Right kidney (tissue), 9 donors: Measurements from ENCODE around the gene LY6G5B.
A peak's percentile ranks its signal among the peaks of the same experiment; 100 is the strongest.

Experiments
- DNase-seq: peaks from one replicate; pipeline ENCODE4 v3.0.0-alpha.2; 2016
- long read RNA-seq, 8 donors: transcript quantifications; one replicate each; lab custom pipeline, GENCODE V29; 2026

Gene LY6G5B, protein sequence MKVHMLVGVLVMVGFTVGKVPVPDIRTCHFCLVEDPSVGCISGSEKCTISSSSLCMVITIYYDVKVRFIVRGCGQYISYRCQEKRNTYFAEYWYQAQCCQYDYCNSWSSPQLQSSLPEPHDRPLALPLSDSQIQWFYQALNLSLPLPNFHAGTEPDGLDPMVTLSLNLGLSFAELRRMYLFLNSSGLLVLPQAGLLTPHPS
- long read RNA-seq, donor 1, partial matches to known transcripts, result 0 of 3 reads
- long read RNA-seq, donor 1, other reads (novel, unspliced or antisense), result 0 of 3 reads
- long read RNA-seq, donor 2, result 0 reads
- long read RNA-seq, donor 3, partial matches to known transcripts, result 0 of 2 reads
- long read RNA-seq, donor 3, other reads (novel, unspliced or antisense), result 0 of 2 reads
- long read RNA-seq, donor 4, transcript LY6G5B-208 (2 exons, 1,505 nt), result major isoform, 7 of 9 reads
- long read RNA-seq, donor 4, partial matches to known transcripts, result 0 of 9 reads
- long read RNA-seq, donor 4, other reads (novel, unspliced or antisense), result 0 of 9 reads
- long read RNA-seq, donor 5, partial matches to known transcripts, result 0 of 1 reads
- long read RNA-seq, donor 5, other reads (novel, unspliced or antisense), result 0 of 1 reads
- long read RNA-seq, donor 6, result 0 reads
- long read RNA-seq, donor 7, transcript LY6G5B-208 (2 exons, 1,505 nt), result major isoform, 7 of 10 reads
- long read RNA-seq, donor 7, partial matches to known transcripts, result 0 of 10 reads
- long read RNA-seq, donor 7, other reads (novel, unspliced or antisense), result 0 of 10 reads
- long read RNA-seq, donor 8, partial matches to known transcripts, result 0 of 3 reads
- long read RNA-seq, donor 8, other reads (novel, unspliced or antisense), result 0 of 3 reads

DNA sequence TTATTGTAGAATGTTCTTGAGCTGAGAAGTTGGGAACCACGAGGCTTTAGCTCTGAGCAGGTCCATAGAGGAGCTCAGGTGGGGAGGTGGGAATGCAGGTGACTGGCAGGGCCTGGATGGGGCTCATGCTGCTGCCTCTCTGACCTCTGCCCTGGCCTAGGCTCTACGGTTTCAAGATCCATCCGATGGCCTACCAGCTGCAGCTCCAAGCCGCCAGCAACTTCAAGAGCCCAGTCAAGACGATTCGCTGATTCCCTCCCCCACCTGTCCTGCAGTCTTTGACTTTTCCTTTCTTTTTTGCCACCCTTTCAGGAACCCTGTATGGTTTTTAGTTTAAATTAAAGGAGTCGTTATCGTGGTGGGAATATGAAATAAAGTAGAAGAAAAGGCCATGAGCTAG, at the start of gene LY6G5B:
Gene LY6G5B (plus strand): TSS at position 301 of the 400 bp plus-strand sequence. CDS start 975 bp downstream, outside the sequence.
- no peak for DNase-seq

DNA sequence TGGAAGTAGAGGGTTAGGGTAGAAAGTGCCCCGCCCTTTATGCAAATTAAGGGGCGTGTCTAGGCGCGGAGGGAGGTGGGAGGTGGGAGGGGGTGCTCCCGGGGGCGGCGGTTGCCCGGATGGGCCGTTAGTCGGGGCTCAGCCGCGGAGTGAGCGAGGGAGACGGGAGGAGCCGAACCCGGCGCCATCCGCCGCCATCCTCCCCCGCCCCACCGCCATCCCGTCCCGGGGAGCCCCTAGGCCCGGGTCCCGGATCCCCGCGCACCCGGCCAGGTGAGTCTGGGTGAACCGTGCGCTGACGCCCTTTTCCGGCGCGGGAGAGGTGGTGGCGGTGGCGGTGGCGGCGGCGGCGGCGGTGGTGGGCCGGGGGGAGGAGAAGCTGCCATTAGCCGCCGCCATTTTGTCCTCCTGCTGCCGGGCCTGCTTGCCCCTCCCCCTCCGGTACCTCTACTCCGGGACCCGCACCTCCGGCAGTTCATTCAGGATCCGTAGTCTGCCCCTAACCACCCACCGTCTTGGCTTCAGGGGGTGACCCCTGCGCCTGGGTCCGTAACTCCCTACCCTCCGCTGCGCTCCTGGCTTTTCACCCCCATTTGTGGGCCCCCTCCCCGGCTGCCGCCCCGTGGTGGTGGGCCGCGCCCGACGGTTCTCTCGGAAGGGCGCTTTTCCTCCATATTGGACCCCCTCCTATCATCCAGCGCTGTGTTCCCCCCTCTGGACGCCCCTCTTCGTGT, 49.0 kb upstream of the LY6G5B start, which contains the start of gene PRRC2A:
Gene PRRC2A (plus strand): TSS at position 130 of the 734 bp plus-strand sequence. CDS start 2,075 bp downstream, outside the sequence.
- peak; percentile 85 for DNase-seq

DNA sequence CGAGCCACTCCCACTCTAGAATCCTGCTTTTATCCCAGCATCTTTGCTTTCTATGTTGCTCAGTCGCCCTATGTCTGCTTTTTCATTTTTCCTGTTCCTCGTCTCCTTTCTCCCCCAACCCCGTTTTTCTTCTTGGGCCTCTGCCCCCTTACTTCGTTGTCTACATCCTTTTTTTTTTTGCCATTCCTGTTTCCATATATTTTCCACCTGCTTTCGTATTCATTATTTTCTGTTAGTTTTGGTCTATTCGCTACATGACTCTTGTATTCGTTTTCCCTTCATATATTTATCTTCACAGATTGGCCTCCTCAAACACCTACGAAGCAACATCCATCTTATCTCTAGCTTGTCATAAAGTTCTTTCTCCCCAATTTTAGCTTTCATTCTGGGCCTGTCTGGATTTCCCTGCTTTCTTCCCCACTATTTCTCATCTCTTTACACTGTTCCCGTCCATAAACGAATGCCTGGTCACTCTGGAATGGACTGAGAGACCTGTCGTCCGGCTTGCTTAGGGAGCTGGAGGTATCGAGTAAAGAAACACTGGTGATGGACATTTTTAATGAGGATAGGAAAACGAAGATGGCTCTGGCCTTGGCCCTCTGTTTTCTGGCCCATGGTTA, 48.3 kb upstream of the LY6G5B start:
- no peak for DNase-seq

DNA sequence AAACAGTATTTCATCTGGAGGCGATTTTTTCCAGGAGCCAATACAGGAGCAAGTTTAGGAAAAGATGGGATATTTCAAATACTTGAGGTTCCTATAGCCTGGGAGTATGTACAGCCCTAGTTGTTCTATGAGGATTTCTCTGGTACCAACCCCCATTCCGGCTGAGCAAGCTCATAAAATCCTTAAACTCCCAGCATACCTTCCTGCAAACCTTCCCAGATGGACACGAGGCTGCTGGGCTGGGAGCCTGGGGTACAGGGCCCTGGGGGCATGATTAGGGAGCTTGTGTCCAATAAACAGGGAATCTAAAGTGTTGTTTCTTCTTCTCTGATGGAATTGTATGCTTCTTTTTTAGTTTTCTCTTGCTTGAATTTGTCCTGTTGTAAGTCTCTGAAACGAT, 47.8 kb upstream of the LY6G5B start:
- DNase-seq, result no peak

DNA sequence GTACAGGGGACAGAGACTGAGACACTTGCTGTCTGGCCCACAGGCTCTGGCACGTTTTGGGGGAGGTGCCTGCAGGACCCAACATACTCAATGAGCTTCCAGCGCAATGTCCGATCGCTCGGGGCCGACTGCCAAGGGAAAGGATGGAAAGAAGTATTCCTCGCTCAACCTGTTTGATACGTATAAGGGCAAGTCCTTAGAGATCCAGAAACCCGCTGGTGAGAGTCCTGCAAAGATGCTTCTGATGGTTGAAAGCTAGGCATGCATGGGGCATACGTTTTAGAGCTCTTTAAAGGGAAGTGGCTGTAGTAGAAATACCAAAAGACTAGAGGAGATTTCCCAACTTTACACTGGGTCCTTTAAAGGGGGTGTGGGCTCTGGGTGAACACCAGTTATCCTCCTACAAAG, 47.1 kb upstream of the LY6G5B start:
- no peak for DNase-seq

DNA sequence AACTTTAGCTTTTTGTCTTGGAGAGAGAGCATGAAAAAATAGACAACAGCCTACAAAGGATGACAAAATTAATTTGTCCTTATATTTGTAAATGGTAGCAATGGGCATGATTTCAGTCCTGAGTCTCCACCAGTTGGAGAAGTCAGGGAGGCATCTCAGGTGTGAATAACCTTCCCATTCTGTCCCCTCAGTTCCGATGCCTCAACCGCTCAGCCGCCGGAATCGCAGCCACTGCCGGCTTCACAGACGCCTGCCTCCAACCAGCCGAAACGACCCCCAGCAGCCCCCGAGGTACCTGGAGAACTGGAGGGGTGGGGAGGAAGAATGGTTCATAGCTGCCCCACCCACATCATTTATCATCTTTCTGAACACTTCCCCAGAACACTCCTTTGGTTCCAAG, 45.7 kb upstream of the LY6G5B start:
- DNase-seq, result no peak

DNA sequence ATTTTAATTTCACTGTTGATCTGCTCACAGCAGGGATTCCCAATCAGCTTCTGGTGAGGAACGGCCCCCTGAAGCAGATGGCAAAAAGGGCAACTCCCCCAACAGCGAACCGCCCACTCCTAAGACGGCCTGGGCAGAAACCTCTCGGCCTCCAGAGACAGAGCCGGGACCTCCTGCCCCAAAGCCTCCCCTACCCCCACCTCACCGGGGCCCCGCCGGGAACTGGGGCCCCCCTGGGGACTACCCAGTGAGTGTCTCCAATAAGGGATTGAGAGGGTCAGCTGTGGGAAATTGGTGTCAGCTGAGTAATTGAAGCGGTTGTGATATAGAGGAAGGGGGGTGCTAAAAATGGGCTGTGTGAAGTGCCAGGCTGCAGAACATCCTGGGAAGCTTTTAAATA, 42.8 kb upstream of the LY6G5B start:
- no peak for DNase-seq

DNA sequence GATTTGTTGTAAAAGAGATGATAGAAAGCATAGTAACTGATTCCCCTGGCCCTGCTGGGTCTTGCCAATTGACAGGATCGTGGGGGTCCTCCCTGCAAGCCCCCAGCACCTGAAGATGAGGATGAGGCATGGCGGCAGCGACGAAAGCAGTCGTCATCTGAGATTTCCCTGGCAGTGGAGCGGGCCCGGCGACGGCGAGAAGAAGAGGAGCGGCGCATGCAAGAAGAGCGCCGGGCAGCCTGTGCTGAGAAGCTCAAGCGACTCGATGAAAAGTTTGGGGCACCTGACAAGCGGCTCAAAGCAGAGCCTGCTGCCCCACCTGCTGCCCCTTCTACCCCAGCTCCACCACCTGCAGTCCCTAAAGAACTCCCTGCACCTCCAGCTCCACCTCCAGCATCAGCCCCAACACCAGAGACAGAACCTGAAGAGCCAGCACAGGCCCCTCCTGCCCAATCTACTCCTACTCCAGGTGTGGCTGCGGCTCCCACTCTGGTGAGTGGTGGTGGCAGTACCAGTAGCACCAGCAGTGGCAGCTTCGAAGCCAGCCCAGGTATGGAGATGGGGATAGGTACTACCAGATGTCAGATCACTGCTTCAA, 42.0 kb upstream of the LY6G5B start:
- no peak for DNase-seq

DNA sequence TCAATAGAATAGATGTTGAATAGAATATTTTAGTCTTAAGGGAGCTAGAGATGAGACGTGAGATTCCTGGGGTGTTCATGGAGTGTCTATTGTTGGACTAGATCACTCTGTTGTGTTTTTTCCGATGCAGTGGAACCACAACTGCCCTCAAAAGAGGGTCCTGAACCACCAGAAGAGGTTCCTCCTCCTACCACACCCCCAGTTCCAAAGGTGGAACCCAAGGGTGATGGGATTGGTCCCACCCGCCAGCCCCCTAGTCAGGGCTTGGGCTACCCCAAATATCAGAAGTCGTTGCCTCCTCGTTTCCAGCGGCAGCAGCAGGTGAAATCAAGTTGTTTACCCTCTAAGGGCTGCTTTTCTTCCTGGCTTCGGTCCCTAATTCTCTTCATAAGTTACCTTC, 40.8 kb upstream of the LY6G5B start:
- DNase-seq, result no peak

DNA sequence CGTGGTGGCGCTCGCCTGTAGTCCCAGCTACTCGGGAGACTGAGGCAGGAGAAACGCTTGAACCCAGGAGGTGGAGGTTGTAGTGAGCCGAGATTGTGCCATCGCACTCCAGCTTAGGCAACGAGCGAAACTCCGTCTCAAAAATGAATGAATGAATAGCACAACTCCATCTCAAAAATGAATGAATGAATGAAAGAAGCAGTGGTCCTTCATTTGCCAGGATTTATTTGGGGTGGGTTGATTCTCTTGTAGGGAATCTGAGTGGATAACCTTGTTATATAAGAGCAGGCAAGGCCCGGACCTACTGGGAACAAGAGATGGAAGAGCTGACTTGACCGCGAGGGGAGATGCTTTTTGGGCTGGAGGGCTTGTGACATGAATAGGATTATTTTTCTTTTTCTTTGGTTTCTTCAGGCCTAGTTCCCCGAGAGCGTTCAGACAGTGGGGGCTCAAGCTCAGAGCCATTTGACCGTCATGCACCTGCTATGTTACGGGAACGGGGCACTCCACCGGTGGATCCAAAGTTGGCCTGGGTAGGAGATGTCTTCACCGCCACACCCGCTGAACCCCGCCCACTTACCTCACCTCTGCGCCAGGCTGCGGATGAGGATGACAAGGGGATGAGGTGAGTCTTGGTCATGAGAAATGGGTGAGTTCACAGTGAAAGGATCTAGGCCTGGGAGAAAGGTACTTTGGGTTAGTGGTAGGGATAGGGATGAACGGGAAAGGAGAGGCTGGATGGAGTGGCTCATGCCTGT, 39.4 kb upstream of the LY6G5B start:
- no peak for DNase-seq

DNA sequence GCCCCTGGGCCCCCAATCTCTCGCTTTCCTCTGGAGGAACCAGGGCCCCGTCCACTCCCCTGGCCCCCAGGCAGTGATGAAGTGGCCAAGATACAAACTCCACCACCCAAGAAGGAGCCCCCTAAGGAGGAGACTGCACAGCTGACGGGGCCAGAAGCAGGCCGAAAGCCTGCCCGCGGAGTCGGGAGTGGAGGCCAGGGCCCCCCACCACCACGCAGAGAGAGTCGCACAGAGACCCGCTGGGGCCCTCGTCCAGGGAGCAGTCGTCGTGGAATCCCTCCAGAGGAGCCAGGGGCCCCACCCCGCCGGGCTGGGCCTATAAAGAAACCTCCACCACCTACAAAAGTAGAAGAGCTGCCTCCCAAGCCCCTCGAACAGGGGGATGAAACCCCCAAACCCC, 38.6 kb upstream of the LY6G5B start:
- no peak for DNase-seq

DNA sequence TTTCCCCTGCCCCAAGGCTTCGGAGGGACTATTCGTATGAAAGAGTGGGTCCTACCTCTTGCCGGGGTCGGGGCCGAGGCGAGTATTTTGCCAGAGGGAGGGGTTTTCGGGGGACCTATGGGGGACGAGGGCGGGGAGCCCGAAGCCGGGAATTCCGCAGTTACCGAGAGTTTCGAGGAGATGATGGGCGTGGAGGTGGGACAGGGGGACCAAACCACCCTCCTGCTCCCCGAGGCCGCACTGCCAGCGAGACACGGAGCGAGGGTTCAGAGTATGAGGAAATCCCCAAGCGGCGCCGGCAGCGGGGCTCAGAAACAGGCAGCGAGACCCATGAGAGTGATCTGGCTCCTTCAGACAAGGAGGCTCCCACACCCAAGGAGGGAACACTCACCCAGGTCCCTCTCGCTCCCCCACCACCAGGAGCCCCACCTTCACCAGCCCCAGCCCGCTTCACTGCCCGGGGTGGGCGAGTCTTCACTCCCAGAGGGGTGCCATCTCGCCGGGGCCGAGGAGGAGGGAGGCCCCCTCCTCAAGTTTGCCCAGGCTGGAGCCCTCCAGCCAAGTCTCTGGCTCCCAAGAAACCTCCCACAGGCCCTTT, 38.0 kb upstream of the LY6G5B start:
- DNase-seq, result no peak

DNA sequence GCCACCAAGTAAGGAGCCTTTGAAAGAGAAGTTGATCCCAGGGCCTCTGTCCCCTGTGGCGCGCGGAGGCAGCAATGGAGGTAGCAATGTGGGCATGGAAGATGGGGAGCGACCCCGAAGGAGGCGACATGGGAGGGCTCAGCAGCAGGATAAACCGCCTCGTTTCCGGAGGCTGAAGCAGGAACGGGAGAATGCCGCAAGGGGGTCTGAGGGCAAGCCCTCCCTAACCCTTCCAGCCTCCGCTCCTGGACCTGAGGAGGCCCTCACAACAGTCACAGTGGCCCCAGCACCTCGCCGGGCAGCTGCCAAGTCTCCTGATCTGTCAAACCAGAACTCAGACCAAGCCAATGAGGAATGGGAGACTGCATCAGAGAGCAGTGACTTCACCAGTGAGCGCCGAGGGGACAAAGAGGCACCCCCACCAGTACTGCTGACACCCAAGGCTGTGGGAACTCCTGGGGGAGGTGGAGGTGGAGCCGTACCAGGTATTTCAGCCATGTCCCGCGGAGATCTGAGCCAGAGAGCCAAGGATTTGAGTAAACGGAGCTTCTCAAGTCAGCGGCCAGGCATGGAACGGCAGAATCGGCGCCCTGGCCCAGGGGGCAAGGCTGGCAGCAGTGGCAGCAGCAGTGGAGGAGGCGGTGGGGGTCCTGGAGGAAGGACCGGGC, 37.4 kb upstream of the LY6G5B start:
- DNase-seq, result no peak

DNA sequence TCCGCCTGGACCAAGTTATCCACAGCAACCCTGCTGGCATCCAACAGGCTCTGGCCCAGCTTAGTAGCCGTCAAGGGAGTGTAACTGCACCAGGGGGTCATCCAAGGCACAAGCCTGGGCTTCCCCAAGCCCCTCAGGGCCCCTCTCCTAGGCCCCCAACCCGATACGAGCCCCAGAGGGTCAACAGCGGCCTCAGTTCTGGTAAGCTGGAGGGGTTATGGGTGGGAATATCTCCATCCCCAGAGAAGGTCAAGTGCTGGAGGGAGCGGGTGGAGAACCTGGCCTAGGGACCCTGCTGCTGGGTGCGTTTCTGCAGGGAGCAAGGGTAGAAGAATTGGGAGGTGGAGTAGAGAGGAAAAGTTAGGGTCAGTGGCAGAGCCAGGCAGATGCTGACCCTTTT, 36.3 kb upstream of the LY6G5B start:
- DNase-seq, result no peak

DNA sequence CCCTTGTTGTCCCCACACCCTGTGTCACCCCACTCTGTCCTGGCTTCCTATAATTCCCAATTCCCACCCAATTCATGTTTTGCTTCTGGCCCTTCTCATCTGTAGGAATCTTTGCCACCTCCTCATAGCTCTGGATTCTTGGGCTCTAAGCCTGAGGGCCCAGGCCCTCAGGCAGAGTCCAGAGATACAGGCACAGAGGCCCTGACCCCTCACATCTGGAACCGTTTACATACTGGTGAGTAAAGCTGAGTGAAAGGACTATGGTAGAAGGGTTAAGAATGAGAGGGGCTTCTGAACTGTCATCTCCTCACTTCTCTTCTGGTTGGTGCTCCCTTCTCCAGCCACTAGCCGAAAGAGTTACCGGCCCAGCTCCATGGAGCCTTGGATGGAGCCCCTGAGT, 35.6 kb upstream of the LY6G5B start:
- no peak for DNase-seq

DNA sequence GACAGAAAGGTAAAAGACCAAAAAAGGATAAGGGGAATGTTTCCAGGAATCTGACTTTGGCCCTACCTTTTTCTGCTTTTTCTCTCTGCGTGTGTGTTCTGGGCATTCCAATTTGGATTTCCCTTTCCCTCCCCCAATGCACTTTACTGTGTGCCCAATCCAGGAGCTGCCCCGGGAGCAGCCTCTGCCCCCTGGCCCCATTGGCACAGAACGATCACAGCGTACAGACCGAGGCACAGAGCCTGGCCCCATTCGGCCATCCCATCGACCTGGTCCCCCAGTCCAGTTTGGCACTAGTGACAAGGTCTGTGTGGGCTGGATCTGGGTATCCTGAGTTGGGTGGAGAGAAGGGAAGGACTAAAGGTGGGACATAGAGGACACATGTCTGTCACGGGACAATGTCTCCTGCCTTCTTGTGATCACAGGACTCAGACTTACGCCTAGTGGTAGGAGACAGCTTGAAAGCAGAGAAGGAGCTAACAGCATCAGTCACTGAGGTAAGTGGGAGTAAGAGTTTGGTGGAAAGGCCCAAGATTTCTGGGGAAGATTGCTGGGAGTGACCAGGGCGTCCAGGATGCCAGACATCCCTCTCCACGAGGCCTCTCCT, 34.7 kb upstream of the LY6G5B start:
- DNase-seq, result no peak

DNA sequence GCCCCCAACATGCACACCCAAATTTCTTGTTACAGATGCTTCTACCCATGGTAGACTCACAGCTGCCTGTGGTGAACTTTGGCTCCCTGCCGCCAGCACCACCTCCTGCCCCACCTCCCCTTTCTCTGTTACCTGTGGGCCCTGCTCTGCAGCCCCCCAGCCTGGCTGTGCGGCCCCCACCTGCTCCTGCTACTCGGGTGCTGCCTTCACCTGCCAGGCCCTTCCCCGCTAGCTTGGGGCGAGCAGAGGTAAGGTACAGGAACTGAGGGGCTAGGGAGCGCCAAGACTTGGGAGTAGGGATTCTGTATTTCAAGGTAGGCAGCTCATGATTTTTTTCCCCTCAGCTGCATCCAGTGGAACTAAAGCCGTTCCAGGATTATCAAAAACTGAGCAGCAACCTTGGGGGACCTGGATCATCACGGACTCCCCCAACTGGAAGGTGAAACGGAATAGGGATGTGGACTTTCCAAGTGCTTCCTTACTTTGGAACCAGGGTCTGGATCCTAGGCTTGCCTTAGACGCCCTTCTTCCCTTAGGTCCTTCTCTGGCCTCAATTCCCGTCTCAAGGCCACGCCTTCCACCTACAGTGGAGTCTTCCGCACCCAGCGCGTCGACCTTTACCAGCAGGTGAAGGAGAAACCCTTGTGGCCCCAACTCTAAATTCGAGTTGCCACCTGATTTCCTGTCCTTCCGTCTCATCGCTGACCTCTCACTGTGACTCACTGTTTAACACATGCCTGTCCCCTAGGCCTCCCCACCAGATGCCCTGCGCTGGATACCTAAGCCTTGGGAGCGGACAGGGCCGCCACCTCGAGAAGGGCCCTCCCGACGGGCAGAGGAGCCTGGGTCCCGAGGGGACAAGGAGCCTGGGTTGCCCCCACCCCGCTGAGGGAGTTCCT, 32.8 kb upstream of the LY6G5B start:
- no peak for DNase-seq

DNA sequence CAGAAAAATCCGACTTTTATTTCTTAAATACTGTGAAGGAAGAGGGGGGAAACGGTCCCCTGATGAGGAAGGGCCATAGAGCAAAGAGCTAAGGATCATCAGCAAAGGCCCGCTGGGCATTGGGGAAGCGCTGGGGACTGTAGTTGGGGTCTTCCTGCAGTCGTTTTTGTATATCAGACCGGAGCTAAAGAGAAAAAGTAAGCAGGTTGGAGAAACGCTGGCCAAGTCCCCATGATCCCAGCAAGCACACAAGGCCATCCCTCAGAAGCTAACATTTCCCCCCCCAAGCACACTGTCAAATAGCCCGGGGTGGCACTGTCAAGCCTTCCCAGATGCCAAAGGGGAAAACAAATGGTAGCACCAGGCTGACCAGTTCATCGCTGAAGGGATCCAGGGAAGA, 30.7 kb upstream of the LY6G5B start:
- DNase-seq, result no peak
